Right renal cortex interstitium (tissue), 3 donors: ENCODE data around the gene TSEN15. TPM values are rescaled to one million over a fixed set of nuclear protein-coding genes. Genes with fewer than 3 reads are reported as not detected.
A peak's percentile ranks its signal among the peaks of the same experiment; 100 is the strongest.

ENCODE experiments used
- DNase-seq, 3 donors: peaks; one replicate each; pipeline ENCODE4 v3.0.0-alpha.2; 2013; ENCODE audit warnings: low read depth in 3 of 3, low spot score in 2 of 3
- polyA plus RNA-seq, 3 donors: library from polyadenylated mRNA; unstranded; fragments of 120-200 nt; gene quantifications; one replicate each; pipeline ENCODE4 v1.2.1, GENCODE V29; 2013; ENCODE audit not compliant: insufficient read length in 3 of 3

Gene TSEN15
- polyA plus RNA-seq, 3 donors: 42.9 to 46.0 (median 45.2) TPM

GRCh38 chr1:184050636-184051035, 894 bp upstream of the TSEN15 start:
- no peak for DNase-seq

- DNase-seq: no peak
Measured at GRCh38 chr1:184051138-184051484, 419 bp upstream of the TSEN15 start.

- DNase-seq: no peak
Measured at GRCh38 chr1:184052194-184052559, 647 bp downstream of the TSEN15 start.

GRCh38 chr1:184052750-184053149, 1.2 kb downstream of the TSEN15 start:
- no peak for DNase-seq

GRCh38 chr1:184053881-184054280, 2.4 kb downstream of the TSEN15 start:
- DNase-seq: no peak

- no peak for DNase-seq
Measured at GRCh38 chr1:184056921-184057555, 5.5 kb downstream of the TSEN15 start.

GRCh38 chr1:184059887-184060286, 8.4 kb downstream of the TSEN15 start:
- no peak for DNase-seq

GRCh38 chr1:184060316-184060715, 8.8 kb downstream of the TSEN15 start:
- no peak for DNase-seq

- no peak for DNase-seq
Measured at GRCh38 chr1:184061396-184062003, 10.0 kb downstream of the TSEN15 start.

- DNase-seq: no peak
Measured at GRCh38 chr1:184062640-184063286, 11.2 kb downstream of the TSEN15 start.

- no peak for DNase-seq
Measured at GRCh38 chr1:184065559-184065958, 14.0 kb downstream of the TSEN15 start.

GRCh38 chr1:184068354-184068753, 16.8 kb downstream of the TSEN15 start:
- no peak for DNase-seq

- DNase-seq: no peak
Measured at GRCh38 chr1:184069675-184070074, 18.1 kb downstream of the TSEN15 start.

- no peak for DNase-seq
Measured at GRCh38 chr1:184072376-184072775, 20.8 kb downstream of the TSEN15 start.

- no peak for DNase-seq
Measured at GRCh38 chr1:184074383-184074782, 22.9 kb downstream of the TSEN15 start.

- peak; percentile 57 to 65 (median 60) for DNase-seq
Measured at GRCh38 chr1:184075055-184076029, 23.8 kb downstream of the TSEN15 start.

- DNase-seq: no peak
Measured at GRCh38 chr1:184078564-184079249, 27.2 kb downstream of the TSEN15 start.

GRCh38 chr1:184080309-184080708, 28.8 kb downstream of the TSEN15 start:
- no peak for DNase-seq

GRCh38 chr1:184082541-184083415, 31.2 kb downstream of the TSEN15 start:
- no peak for DNase-seq

GRCh38 chr1:184085667-184086066, 34.1 kb downstream of the TSEN15 start:
- DNase-seq: no peak
